Omental fat pad (tissue), 4 donors: ENCODE results near the gene HSF2. TPM values are rescaled to one million over a fixed set of nuclear protein-coding genes. Genes with fewer than 3 reads are reported as not detected.

Experiments used
- ATAC-seq: fragments of 150-250 bp; one replicate; pipeline ENCODE4 v1.9.1; 2016; ENCODE audit warnings: mild to moderate bottlenecking, moderate library complexity; ENCODE audit not compliant: low FRiP score
- DNase-seq: peaks from one replicate; pipeline ENCODE4 v3.0.0-alpha.2; 2019; ENCODE audit warnings: low spot score
- CTCF ChIP-seq, 3 donors: fragments of 450-650 bp; IDR thresholded peaks; one replicate each; pipeline ENCODE4 v1.5.1; 2016 to 2017; ENCODE audit warnings: antibody characterized with exemption in 3 of 3, mild to moderate bottlenecking in 3 of 3, moderate library complexity in 2 of 3
- small RNA-seq: library from RNA; depleted of rRNA; stranded (forward); fragments of <200 nt; gene quantifications from one replicate; pipeline ENCODE3, GENCODE V24; 2016
- total RNA-seq, 4 donors: library from RNA; depleted of rRNA; stranded (reverse); fragments of >200 nt; gene quantifications; one replicate each; pipeline ENCODE4 v1.1.0, GENCODE V29; 2016

HSF2 gene
- total RNA-seq, 4 donors from 2014 or later: 8.9 to 19.5 (median 13.5) TPM

GRCh38 chr6:122461885-122462284 lies 62.4 kb downstream of the HSF2 start:
- DNase-seq (no peak), ATAC-seq (no peak)
- TF ChIP-seq CTCF (IDR thresholded peaks at IDR 0.05): no peak

GRCh38 chr6:122471107-122472021 lies 71.9 kb downstream of the HSF2 start, which contains the start of gene SERINC1:
TSS of gene SERINC1 (minus strand) at chr6:122471807. CDS start at chr6:122471737, 70 bp downstream.
- DNase-seq (peak; percentile 72), ATAC-seq (peak; percentile 99)
- TF ChIP-seq CTCF (IDR thresholded peaks at IDR 0.05): no peak

GRCh38 chr6:122472022-122472340 lies 72.5 kb downstream of the HSF2 start:
- ATAC-seq: peak; percentile 14
- DNase-seq: no peak
- TF ChIP-seq CTCF (IDR thresholded peaks at IDR 0.05): no peak

GRCh38 chr6:122476131-122476530 lies 76.7 kb downstream of the HSF2 start:
- no peak for ATAC-seq
- TF ChIP-seq CTCF (IDR thresholded peaks at IDR 0.05): no peak
- DNase-seq: no peak

- ATAC-seq: no peak
- no peak for TF ChIP-seq CTCF (IDR thresholded peaks at IDR 0.05)
- no peak for DNase-seq
Measured at GRCh38 chr6:122482750-122483080, 83.3 kb downstream of the HSF2 start.

Small RNA genes lying within 50 kb of the gene (small RNA-seq; reads per million reads assigned to genes)
- not detected for gene Z99129.1

Other genes with a start within 250 kb of the HSF2 start
- 100 to 1,000 TPM; 233 to 277 (median 250) TPM for gene SERINC1, start 72.2 kb downstream of the HSF2 start, total RNA-seq
- gene PKIB, start 210.8 kb downstream of the HSF2 start, total RNA-seq: 1 to 10 TPM; 1.1 to 9.8 (median 4.5) TPM